NCI-H2196 (cell line): Measurements from ENCODE around the gene SLFNL1.

ENCODE experiments used
- DNase-seq: peaks from one replicate; lab custom pipeline; 2025; ENCODE audit not compliant: unreplicated experiment; lab: John Stamatoyannopoulos, UW

SLFNL1 gene

DNA sequence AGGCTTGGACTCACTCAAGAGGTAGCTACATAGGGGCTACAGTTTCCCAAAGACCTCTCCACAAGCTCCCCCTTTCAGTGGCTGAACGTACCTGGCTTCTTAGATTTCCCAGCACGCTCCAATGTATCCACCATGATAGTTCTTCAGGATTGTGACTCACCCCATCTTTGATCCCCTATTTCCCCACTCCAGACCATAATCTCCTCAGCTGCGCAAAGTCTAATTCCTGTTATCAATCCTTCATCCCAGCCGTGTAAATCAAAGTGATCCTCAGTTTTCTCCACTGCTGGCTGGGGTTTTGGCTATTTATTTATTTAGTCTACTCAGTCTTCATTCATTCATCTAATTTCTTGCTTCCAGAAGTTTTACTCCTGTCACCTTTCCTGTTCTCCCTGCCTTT, 55.1 kb downstream of the SLFNL1 start:
- DNase-seq = no peak
